Thoracic aorta (tissue), 2 donors: Measurements from ENCODE around the gene SLC25A13. TPM values are rescaled to one million over a fixed set of nuclear protein-coding genes. Genes with fewer than 3 reads are reported as not detected.

ENCODE experiments used
- ATAC-seq: fragments of 150-250 bp; one replicate; pipeline ENCODE4 v1.8.0; 2017; ENCODE audit warnings: low read depth; ENCODE audit not compliant: insufficient number of reproducible peaks, low FRiP score
- DNase-seq: peaks from one replicate; pipeline ENCODE4 v3.0.0-alpha.2; 2020; ENCODE audit warnings: low spot score
- H3K27ac ChIP-seq, 2 donors: fragments of 200-600 bp; sonication (generic); 1 replicate in 1 of 2; 2 replicates in 1 of 2; pipeline ENCODE4 v1.5.1; 2016; ENCODE audit warnings: mild to moderate bottlenecking in 2 of 2, moderate library complexity in 2 of 2
- H3K27me3 ChIP-seq: fragments of 200-600 bp; sonication (generic); replicated peaks from 2 replicates; pipeline ENCODE4 v1.6.0; 2016; ENCODE audit warnings: mild to moderate bottlenecking; ENCODE audit not compliant: insufficient read depth
- H3K36me3 ChIP-seq: fragments of 200-600 bp; sonication (generic); one replicate; pipeline ENCODE4 v1.5.1; 2016
- H3K4me1 ChIP-seq, 2 donors: fragments of 200-600 bp; sonication (generic); 1 replicate in 1 of 2; 2 replicates in 1 of 2; pipeline versions ENCODE4 v1.5.1 to v1.6.0; 2016; ENCODE audit warnings: low read depth in 2 of 2, mild to moderate bottlenecking in 1 of 2; ENCODE audit not compliant: control insufficient read depth in 1 of 2
- H3K4me3 ChIP-seq: fragments of 200-600 bp; sonication (generic); 2 replicates; pipeline ENCODE4 v1.5.1; 2016; ENCODE audit warnings: mild to moderate bottlenecking
- H3K9me3 ChIP-seq: fragments of 200-600 bp; sonication (generic); 2 replicates; pipeline ENCODE4 v1.5.1; 2016
- CTCF ChIP-seq: fragments of 200-600 bp; sonication (generic); IDR thresholded peaks from one replicate; pipeline ENCODE4 v1.5.1; 2019; ENCODE audit warnings: antibody characterized with exemption
- total RNA-seq, 2 donors: library from RNA; depleted of rRNA; stranded (reverse); fragments of >200 nt; gene quantifications; one replicate each; pipeline versions ENCODE4 v1.1.0 to v1.2.3, GENCODE V29; 2016

Gene SLC25A13
- total RNA-seq, 2 donors from 2014 or later = 18.5 to 24.2 TPM

- no peak for ATAC-seq
- TF ChIP-seq CTCF = no peak
Measured at GRCh38 chr7:96344236-96344635, 22.3 kb upstream of the SLC25A13 start.

GRCh38 chr7:96342049-96342448 lies 20.2 kb upstream of the SLC25A13 start:
- Histone ChIP-seq H3K9me3 (no peaks in the 10 kb centered on the region), H3K36me3 (no peaks in the 10 kb centered on the region), H3K27ac (no peak overlapping the region), H3K27me3 (no peaks in the 10 kb centered on the region), H3K4me3 (no peak overlapping the region), H3K4me1 (peaks cover 5 to 9% of the 10 kb centered on the region in 2 donors)
- TF ChIP-seq CTCF = no peak
- ATAC-seq (no peak), DNase-seq (no peak)

More at GRCh38 chr7:96344236-96344635, 22.3 kb upstream of the SLC25A13 start:
- H3K9me3 ChIP-seq = no peaks in the 10 kb centered on the region
- H3K4me3 ChIP-seq = no peak overlapping the region
- H3K27ac ChIP-seq = no peak overlapping the region
- H3K36me3 ChIP-seq = no peaks in the 10 kb centered on the region
- no peaks in the 10 kb centered on the region for H3K27me3 ChIP-seq
- H3K4me1 ChIP-seq = no peaks in the 10 kb centered on the region
- no peak for DNase-seq

- no peak for DNase-seq
- peak; percentile 55 for ATAC-seq
- Histone ChIP-seq H3K9me3 (no peaks in the 10 kb centered on the region), H3K4me1 (peaks cover 5 to 11% of the 10 kb centered on the region in 2 donors), H3K4me3 (no peak overlapping the region), H3K36me3 (no peaks in the 10 kb centered on the region), H3K27me3 (no peaks in the 10 kb centered on the region), H3K27ac (peak overlapping the region in 1 of 2 donors; percentile 23)
- no peak for TF ChIP-seq CTCF
Measured at GRCh38 chr7:96337519-96337918, 15.6 kb upstream of the SLC25A13 start.

GRCh38 chr7:96332325-96332724 lies 10.4 kb upstream of the SLC25A13 start:
- ATAC-seq (no peak), DNase-seq (no peak)
- Histone ChIP-seq H3K27me3 (no peaks in the 10 kb centered on the region), H3K27ac (no peak overlapping the region), H3K4me3 (no peak overlapping the region), H3K4me1 (peaks cover 0 to 4% of the 10 kb centered on the region in 2 donors), H3K36me3 (no peaks in the 10 kb centered on the region), H3K9me3 (no peaks in the 10 kb centered on the region)
- no peak for TF ChIP-seq CTCF

GRCh38 chr7:96331775-96332174 lies 9.9 kb upstream of the SLC25A13 start:
- Histone ChIP-seq H3K9me3 (no peaks in the 10 kb centered on the region), H3K4me1 (no peaks in the 10 kb centered on the region), H3K36me3 (no peaks in the 10 kb centered on the region), H3K27me3 (no peaks in the 10 kb centered on the region), H3K4me3 (no peak overlapping the region), H3K27ac (no peak overlapping the region)
- TF ChIP-seq CTCF = no peak
- ATAC-seq (no peak), DNase-seq (no peak)
